Ovary (tissue), 3 donors: ENCODE measurements around the gene SPATA45.

ENCODE experiments used
- EP300 ChIP-seq: sonication (generic); formaldehyde crosslinking; IDR thresholded peaks from one replicate; pipeline ENCODE4 v1.6.1; 2017; ENCODE audit warnings: antibody characterized with exemption
- POLR2A ChIP-seq: fragments of 450-650 bp; IDR thresholded peaks from one replicate; pipeline ENCODE4 v1.6.1; 2017; ENCODE audit warnings: antibody characterized with exemption, mild to moderate bottlenecking, moderate library complexity
- TF ChIP-seq, protein P1 (sequence below), 3 donors: fragments of 450-650 bp in 2 of 3; fragments of 200-600 bp in 1 of 3; IDR thresholded peaks; one replicate each; pipeline versions ENCODE4 v1.5.1 to v1.8.0; 2016 to 2022; ENCODE audit warnings: antibody characterized with exemption in 3 of 3, mild to moderate bottlenecking in 1 of 3
- donor health status: DM: no; HTN: no; CAD: no.

DNA sequence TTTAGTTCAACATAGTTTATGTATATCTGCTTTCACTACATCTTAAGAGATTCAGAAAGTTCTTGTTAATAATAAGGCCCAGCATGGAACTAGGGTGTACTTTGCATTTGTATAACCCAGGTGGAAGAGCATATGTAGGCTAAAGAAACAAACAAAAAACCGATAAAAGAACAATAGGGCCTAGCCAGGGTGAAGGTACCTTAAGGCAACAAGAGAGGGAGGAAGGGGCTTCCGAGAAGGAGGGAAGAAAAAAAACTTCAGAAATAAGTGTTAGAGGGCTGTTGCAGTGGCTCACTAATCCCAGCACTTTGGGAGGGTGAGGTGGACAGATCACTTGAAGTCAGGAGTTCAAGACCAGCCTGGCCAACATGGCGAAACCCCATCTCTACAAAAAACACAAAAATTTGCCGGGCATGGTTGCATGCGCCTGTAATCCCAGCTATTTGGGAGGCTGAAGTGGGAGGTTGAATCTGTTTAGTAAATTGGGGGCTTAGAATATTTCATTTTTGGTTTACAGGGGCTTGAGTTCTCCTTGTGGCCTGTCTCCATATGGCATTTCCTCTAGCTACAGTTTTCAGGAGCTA is 4.7 kb upstream of the SPATA45 start:
- TF ChIP-seq, protein P1, sequence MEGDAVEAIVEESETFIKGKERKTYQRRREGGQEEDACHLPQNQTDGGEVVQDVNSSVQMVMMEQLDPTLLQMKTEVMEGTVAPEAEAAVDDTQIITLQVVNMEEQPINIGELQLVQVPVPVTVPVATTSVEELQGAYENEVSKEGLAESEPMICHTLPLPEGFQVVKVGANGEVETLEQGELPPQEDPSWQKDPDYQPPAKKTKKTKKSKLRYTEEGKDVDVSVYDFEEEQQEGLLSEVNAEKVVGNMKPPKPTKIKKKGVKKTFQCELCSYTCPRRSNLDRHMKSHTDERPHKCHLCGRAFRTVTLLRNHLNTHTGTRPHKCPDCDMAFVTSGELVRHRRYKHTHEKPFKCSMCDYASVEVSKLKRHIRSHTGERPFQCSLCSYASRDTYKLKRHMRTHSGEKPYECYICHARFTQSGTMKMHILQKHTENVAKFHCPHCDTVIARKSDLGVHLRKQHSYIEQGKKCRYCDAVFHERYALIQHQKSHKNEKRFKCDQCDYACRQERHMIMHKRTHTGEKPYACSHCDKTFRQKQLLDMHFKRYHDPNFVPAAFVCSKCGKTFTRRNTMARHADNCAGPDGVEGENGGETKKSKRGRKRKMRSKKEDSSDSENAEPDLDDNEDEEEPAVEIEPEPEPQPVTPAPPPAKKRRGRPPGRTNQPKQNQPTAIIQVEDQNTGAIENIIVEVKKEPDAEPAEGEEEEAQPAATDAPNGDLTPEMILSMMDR (IDR thresholded peaks at IDR 0.05) = no peak
- no peak for TF ChIP-seq POLR2A
- TF ChIP-seq EP300 = no peak
